HEK293T (cell line): Measurements from ENCODE around the gene ZNF786.

Source experiments
- CTCF ChIA-PET: fragments of 350-600 bp; formaldehyde crosslinking; extraction: SDS; loops from one replicate; lab custom pipeline; 2021; ENCODE audit warnings: antibody characterized with exemption, inconsistent platforms; lab: Yijun Ruan, JAX
- POLR2A ChIA-PET: fragments of 350-600 bp; formaldehyde crosslinking; extraction: SDS; loops from one replicate; lab custom pipeline; 2020; ENCODE audit warnings: antibody characterized with exemption, inconsistent platforms; lab: Yijun Ruan, JAX
- DNase-seq: peaks from one replicate; pipeline ENCODE4 v3.0.0; 2012; ENCODE audit warnings: mixed read lengths; ENCODE audit errors: extremely low spot score
- ARNT ChIP-seq: fragments of 450-650 bp; IDR thresholded peaks from 2 replicates; pipeline ENCODE4 v1.6.1; 2017; ENCODE audit warnings: mild to moderate bottlenecking
- BHLHE40 ChIP-seq: fragments of 450-650 bp; IDR thresholded peaks from 2 replicates; pipeline ENCODE4 v1.6.1; 2016; ENCODE audit warnings: mild to moderate bottlenecking, moderate library complexity, borderline replicate concordance
- CTBP1 ChIP-seq: fragments of 450-650 bp; IDR thresholded peaks from 2 replicates; pipeline ENCODE4 v1.6.1; 2016; ENCODE audit warnings: borderline replicate concordance
- ELF4 ChIP-seq: fragments of 450-650 bp; IDR thresholded peaks from 2 replicates; pipeline ENCODE4 v1.6.1; 2017; ENCODE audit warnings: antibody characterized with exemption
- FOXA1 ChIP-seq: fragments of 450-650 bp; IDR thresholded peaks from 2 replicates; pipeline ENCODE4 v1.6.1; 2016; ENCODE audit warnings: mild to moderate bottlenecking
- FOXK2 ChIP-seq: fragments of 450-650 bp; IDR thresholded peaks from 2 replicates; pipeline ENCODE4 v1.6.1; 2016; ENCODE audit warnings: mild to moderate bottlenecking
- FOXM1 ChIP-seq: fragments of 450-650 bp; IDR thresholded peaks from 2 replicates; pipeline ENCODE4 v1.6.1; 2017; ENCODE audit warnings: mild to moderate bottlenecking, borderline replicate concordance
- HDGF ChIP-seq: fragments of 450-650 bp; IDR thresholded peaks from 2 replicates; pipeline ENCODE4 v1.6.1; 2017; ENCODE audit warnings: antibody characterized with exemption, borderline replicate concordance
- L3MBTL2 ChIP-seq: fragments of 450-650 bp; conservative IDR thresholded peaks from 2 replicates; pipeline ENCODE4 v1.6.1; 2016; ENCODE audit warnings: mild to moderate bottlenecking
- LEF1 ChIP-seq: fragments of 450-650 bp; IDR thresholded peaks from 2 replicates; pipeline ENCODE4 v1.6.1; 2017; ENCODE audit warnings: mild to moderate bottlenecking, borderline replicate concordance
- NFRKB ChIP-seq: fragments of 450-650 bp; IDR thresholded peaks from 2 replicates; pipeline ENCODE4 v1.6.1; 2016; ENCODE audit warnings: mild to moderate bottlenecking, moderate library complexity
- PKNOX1 ChIP-seq: fragments of 450-650 bp; IDR thresholded peaks from 2 replicates; pipeline ENCODE4 v1.6.1; 2016
- SP1 ChIP-seq: fragments of 450-650 bp; IDR thresholded peaks from 2 replicates; pipeline ENCODE4 v1.6.1; 2017
- SUZ12 ChIP-seq: fragments of 450-650 bp; IDR thresholded peaks from 2 replicates; pipeline ENCODE4 v1.6.1; 2016; ENCODE audit warnings: mild to moderate bottlenecking
- TARDBP ChIP-seq: fragments of 450-650 bp; IDR thresholded peaks from 2 replicates; pipeline ENCODE4 v1.6.1; 2016
- ZNF384 ChIP-seq: fragments of 450-650 bp; IDR thresholded peaks from 2 replicates; pipeline ENCODE4 v1.6.1; 2016

Gene ZNF786

DNA sequence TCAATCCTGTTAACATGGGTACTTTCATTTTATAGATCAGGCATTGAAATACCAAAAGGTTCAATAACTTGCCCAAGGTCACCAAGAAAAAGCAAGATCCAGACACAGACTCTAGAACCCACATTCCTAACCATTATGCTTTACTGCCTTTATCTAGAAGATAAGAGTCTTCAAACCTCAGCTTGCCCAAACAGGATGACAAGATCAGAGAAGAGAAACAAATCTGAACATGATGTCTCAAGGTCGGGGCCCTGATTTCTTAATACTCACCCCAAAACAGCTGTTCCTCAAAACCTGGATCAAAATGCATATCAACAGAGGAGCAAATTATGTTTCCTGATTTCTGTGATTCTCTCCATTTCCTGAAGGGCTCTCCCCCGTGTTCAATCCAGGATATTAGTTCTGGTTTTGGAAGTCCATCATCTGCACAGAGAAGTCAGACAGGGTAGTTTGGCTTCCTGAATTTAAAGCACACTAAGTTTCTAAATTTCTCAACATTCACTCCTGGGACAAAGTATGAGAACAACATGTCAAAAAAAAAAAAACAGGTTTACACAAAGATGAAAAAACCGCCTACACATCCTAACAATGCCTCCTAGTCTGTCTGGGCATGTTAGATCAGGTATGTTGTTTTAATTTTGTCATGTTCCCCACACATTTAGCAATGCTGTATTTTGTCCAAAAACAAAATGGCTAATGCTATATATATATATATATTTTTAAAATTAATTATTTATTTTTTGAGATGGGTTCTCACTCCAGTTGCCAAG, 16.2 kb downstream of the ZNF786 start:
- ChIA-PET POLR2A (interaction anchor here (1.0 kb wide), 1 partner anchor 73 kb away, joined by 3 read pairs; the partner anchor contains the start of gene ZNF398), CTCF (interaction anchor here (1.8 kb wide), 1 partner anchor 9 kb away, joined by 5 read pairs; no protein-coding TSS in a partner anchor)
- TF ChIP-seq SP1 (no peak), FOXK2 (no peak), LEF1 (no peak), PKNOX1 (no peak), FOXA1 (no peak), CTBP1 (no peak), HDGF (no peak), BHLHE40 (no peak), L3MBTL2 (no peak), ELF4 (no peak), ZNF384 (no peak), SUZ12 (no peak), FOXM1 (no peak), TARDBP (no peak), ARNT (no peak), NFRKB (no peak)
- DNase-seq: no peak

GRCh38 chr7:149072438-149072775, 18.1 kb downstream of the ZNF786 start:
- CTCF ChIA-PET: interaction anchor here (0.6 to 1.5 kb wide), 3 partner anchors 21 to 129 kb away, joined by 3 read pairs; no protein-coding TSS in a partner anchor
- POLR2A ChIA-PET: interaction anchor here (0.8 to 1.5 kb wide), 2 partner anchors 75 to 123 kb away, joined by 3 to 5 read pairs; partner anchors contain the start of genes ZNF282 and ZNF398
- DNase-seq: no peak
- TF ChIP-seq FOXK2 (no peak), FOXA1 (no peak), CTBP1 (no peak), NFRKB (no peak), PKNOX1 (no peak), ARNT (no peak), FOXM1 (no peak), TARDBP (no peak), L3MBTL2 (no peak)

- CTCF ChIA-PET: interaction anchor here (0.6 to 1.5 kb wide), 3 partner anchors 22 to 535 kb away, joined by 3 read pairs; no protein-coding TSS in a partner anchor
- no peak for DNase-seq
- POLR2A ChIA-PET: interaction anchor here (0.8 to 1.5 kb wide), 2 partner anchors 75 to 124 kb away, joined by 3 to 5 read pairs; partner anchors contain the start of genes ZNF282 and ZNF398
These were observed 18.7 kb downstream of the ZNF786 start for GRCh38 chr7:149071641-149072437.

GRCh38 chr7:149071182-149071635, 19.3 kb downstream of the ZNF786 start:
- TF ChIP-seq PKNOX1 (no peak), ARNT (no peak), TARDBP (no peak), L3MBTL2 (no peak), NFRKB (no peak), FOXK2 (no peak), ZNF384 (no peak), LEF1 (no peak), ELF4 (no peak), HDGF (no peak), FOXM1 (no peak), BHLHE40 (no peak), SP1 (no peak), FOXA1 (no peak), CTBP1 (no peak), SUZ12 (no peak)
- CTCF ChIA-PET: interaction anchor here (0.6 to 1.5 kb wide), 2 partner anchors 22 to 534 kb away, joined by 3 read pairs; no protein-coding TSS in a partner anchor
- POLR2A ChIA-PET: interaction anchor here (1.5 kb wide), 1 partner anchor 124 kb away, joined by 5 read pairs; the partner anchor contains the start of gene ZNF282
- no peak for DNase-seq

More at GRCh38 chr7:149071641-149072437, 18.7 kb downstream of the ZNF786 start:
- TF ChIP-seq NFRKB (no peak), BHLHE40 (no peak), FOXK2 (no peak), ARNT (no peak), PKNOX1 (no peak), FOXM1 (no peak), SUZ12 (no peak), FOXA1 (no peak), HDGF (no peak), SP1 (no peak), ELF4 (no peak), ZNF384 (no peak), CTBP1 (no peak), LEF1 (no peak), TARDBP (no peak), L3MBTL2 (no peak)
